OCI-LY3 (cell line): ENCODE measurements around the gene PKP3.

Source experiments
- CTCF ChIP-seq: fragments of 200-600, 300-600 bp; sonication (generic); IDR thresholded peaks from 2 replicates; pipeline ENCODE4 v1.5.1; 2014; ENCODE audit warnings: antibody characterized with exemption, low read length, low read depth
- EZH2phosphoT487 ChIP-seq: fragments of 200-600 bp; shearing (Covaris generic); IDR thresholded peaks from 2 replicates; pipeline ENCODE4 v1.6.1; 2018; ENCODE audit warnings: antibody characterized with exemption, mixed run types, low read depth

- TF ChIP-seq CTCF (no peak), EZH2phosphoT487 (no peak)
These were observed 44.3 kb downstream of the PKP3 start for GRCh38 chr11:438101-438844.
